Prostate gland (tissue), 2 donors: Measurements from ENCODE around the gene C1GALT1. TPM values are rescaled to one million over a fixed set of nuclear protein-coding genes. Genes with fewer than 3 reads are reported as not detected.

Source experiments
- DNase-seq: peaks from one replicate; pipeline ENCODE4 v3.0.0-alpha.2; 2019; ENCODE audit warnings: low spot score
- H3K27ac ChIP-seq, 2 donors: fragments of 200-600 bp; sonication (generic); 2 replicates each; pipeline ENCODE4 v1.5.1; 2017 to 2019
- H3K27me3 ChIP-seq: fragments of 200-600 bp; sonication (generic); replicated peaks from 2 replicates; pipeline ENCODE4 v1.5.1; 2019; ENCODE audit not compliant: insufficient read depth
- H3K36me3 ChIP-seq, 2 donors: fragments of 200-600 bp; sonication (generic); 1 replicate in 1 of 2; 2 replicates in 1 of 2; pipeline versions ENCODE4 v1.5.1 to v1.8.1; 2017 to 2019
- H3K4me1 ChIP-seq: fragments of 200-600 bp; sonication (generic); replicated peaks from 2 replicates; pipeline ENCODE4 v1.5.1; 2019
- H3K4me3 ChIP-seq, 2 donors: fragments of 200-600 bp; sonication (generic); 2 replicates each; pipeline ENCODE4 v1.5.1; 2017 to 2019
- H3K9me3 ChIP-seq: fragments of 200-600 bp; sonication (generic); 2 replicates; pipeline ENCODE4 v1.5.1; 2017
- POLR2A ChIP-seq: fragments of 450-650 bp; IDR thresholded peaks from one replicate; pipeline ENCODE4 v1.6.1; 2016; ENCODE audit warnings: antibody characterized with exemption, mild to moderate bottlenecking
- POLR2AphosphoS5 ChIP-seq: sonication (generic); formaldehyde crosslinking; IDR thresholded peaks from one replicate; pipeline ENCODE4 v1.6.1; 2017; ENCODE audit warnings: antibody characterized with exemption
- WGBS: methylation state at CpG from one replicate; pipeline ENCODE4 v1.1.5; 2018; 5-methylcytosine and 5-hydroxymethylcytosine counted together
- intact Hi-C: fragments of 100-400 bp; cut with DNase I; formaldehyde crosslinking; loops from one replicate; pipeline ENCODE4 v1.14.2; 2022
- total RNA-seq, 2 donors: library from RNA; depleted of rRNA; stranded (reverse); fragments of >200 nt; gene quantifications; one replicate each; pipeline ENCODE4 v1.1.0, GENCODE V29; 2016
- TF ChIP-seq, protein P1 (sequence below), 4 experiments: fragments of 200-600 bp in 2 of 4; fragments of 450-650 bp in 2 of 4; sonication (generic) in 2 of 4; IDR thresholded peaks; 1 replicate in 3 of 4; 2 replicates in 1 of 4; pipeline ENCODE4 v1.5.1; 2016 to 2019; ENCODE audit warnings: antibody characterized with exemption in 4 of 4, mild to moderate bottlenecking in 2 of 4, moderate library complexity in 2 of 4

C1GALT1 gene
- total RNA-seq, 2 donors from 2014 or later, result 16.1 to 16.8 TPM

DNA sequence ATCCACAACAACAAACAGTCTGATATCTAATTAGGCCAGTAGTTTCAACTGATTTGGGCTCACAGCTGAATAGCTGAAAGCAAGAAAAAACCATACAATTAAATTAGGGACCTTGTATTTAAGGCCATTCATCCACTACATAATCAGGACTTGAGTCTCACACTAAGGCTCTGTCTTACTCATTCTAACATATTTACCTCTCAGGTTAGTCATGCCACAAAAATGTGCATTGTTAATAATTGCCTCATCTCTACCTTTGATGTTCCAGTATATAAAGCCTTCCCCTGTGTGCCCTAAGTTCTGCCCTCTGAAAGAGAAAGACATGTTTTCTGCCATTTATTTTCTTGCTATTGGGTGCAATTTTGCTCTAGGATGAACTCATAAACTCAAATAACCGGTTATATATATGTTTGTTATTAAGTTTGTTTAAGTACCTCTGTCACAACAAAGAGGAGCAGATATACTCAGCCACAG is 5.3 kb upstream of the C1GALT1 start:
- TF ChIP-seq POLR2A (no peak), POLR2AphosphoS5 (no peak)
- TF ChIP-seq, protein P1, sequence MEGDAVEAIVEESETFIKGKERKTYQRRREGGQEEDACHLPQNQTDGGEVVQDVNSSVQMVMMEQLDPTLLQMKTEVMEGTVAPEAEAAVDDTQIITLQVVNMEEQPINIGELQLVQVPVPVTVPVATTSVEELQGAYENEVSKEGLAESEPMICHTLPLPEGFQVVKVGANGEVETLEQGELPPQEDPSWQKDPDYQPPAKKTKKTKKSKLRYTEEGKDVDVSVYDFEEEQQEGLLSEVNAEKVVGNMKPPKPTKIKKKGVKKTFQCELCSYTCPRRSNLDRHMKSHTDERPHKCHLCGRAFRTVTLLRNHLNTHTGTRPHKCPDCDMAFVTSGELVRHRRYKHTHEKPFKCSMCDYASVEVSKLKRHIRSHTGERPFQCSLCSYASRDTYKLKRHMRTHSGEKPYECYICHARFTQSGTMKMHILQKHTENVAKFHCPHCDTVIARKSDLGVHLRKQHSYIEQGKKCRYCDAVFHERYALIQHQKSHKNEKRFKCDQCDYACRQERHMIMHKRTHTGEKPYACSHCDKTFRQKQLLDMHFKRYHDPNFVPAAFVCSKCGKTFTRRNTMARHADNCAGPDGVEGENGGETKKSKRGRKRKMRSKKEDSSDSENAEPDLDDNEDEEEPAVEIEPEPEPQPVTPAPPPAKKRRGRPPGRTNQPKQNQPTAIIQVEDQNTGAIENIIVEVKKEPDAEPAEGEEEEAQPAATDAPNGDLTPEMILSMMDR (IDR thresholded peaks at IDR 0.05), result no peak
- 47% methylated on average over 1 of the region's 1 CpG for WGBS
- no peak for DNase-seq
- intact Hi-C loops, result loop anchor here (5.0 kb wide), 1 partner anchor 460 kb away; no protein-coding TSS in a partner anchor
- H3K4me1 ChIP-seq, result no peaks in the 10 kb centered on the region
- H3K27ac ChIP-seq, result no peak overlapping the region
- no peak overlapping the region for H3K4me3 ChIP-seq
- H3K36me3 ChIP-seq, result no peaks in the 10 kb centered on the region
- H3K27me3 ChIP-seq, result no peaks in the 10 kb centered on the region
- no peaks in the 10 kb centered on the region for H3K9me3 ChIP-seq

DNA sequence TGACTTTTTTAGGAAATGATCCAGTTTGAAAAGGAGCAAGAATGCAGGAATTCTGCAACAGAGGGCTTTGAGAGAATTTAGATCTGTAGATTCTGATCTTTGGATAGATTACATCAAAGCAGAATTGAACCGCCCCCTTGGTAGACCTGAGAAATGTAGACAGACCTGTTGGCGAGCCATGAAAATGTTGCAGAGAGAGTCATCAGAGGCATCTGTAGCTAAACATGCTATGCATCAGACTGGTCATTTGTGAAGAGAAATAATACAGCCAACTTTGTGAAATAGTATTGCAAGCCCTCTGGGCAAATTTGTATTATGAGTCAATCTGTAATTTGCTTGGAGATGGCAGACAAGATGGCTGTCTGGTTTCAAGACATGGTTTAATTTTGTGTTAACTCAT is 4.3 kb upstream of the C1GALT1 start:
- DNase-seq, result no peak
- Histone ChIP-seq H3K27ac (no peak overlapping the region), H3K4me3 (no peak overlapping the region), H3K36me3 (no peaks in the 10 kb centered on the region), H3K27me3 (no peaks in the 10 kb centered on the region), H3K9me3 (no peaks in the 10 kb centered on the region), H3K4me1 (no peaks in the 10 kb centered on the region)
- WGBS, result 66% methylated on average over 2 of the region's 2 CpGs
- intact Hi-C loops, result loop anchor here (5.0 kb wide), 1 partner anchor 459 kb away; no protein-coding TSS in a partner anchor
- TF ChIP-seq, protein P1 (IDR thresholded peaks at IDR 0.05), result no peak
- TF ChIP-seq POLR2AphosphoS5 (no peak), POLR2A (no peak)

DNA sequence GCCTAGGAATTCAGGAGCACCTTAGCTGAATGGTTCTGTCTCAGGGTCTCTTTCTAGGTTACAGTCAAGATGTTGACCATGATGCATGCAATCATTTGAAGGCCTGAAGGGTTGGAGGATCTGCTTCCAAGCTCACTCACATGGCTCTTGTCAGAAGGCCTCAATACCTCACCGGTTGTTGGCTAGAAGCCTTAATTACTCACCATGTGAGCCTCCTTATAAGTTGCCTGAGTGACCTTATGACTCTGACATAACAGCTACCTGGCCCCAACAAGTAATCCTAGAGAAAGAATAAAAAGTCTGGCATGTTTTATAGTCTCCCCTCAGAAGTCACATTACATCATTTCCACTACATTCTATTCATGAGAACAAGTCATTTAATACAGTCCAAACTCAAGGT is 3.4 kb upstream of the C1GALT1 start:
- H3K4me3 ChIP-seq, result no peak overlapping the region
- TF ChIP-seq, protein P1 (IDR thresholded peaks at IDR 0.05), result no peak
- no peak for TF ChIP-seq POLR2A
- no peak for TF ChIP-seq POLR2AphosphoS5
- DNase-seq, result no peak
- no peaks in the 10 kb centered on the region for H3K36me3 ChIP-seq
- H3K4me1 ChIP-seq, result no peaks in the 10 kb centered on the region
- H3K27ac ChIP-seq, result no peak overlapping the region
- intact Hi-C loops, result loop anchor here (5.0 kb wide), 1 partner anchor 458 kb away; no protein-coding TSS in a partner anchor
- H3K9me3 ChIP-seq, result no peaks in the 10 kb centered on the region
- no peaks in the 10 kb centered on the region for H3K27me3 ChIP-seq
- 38% methylated on average over 1 of the region's 1 CpG for WGBS

DNA sequence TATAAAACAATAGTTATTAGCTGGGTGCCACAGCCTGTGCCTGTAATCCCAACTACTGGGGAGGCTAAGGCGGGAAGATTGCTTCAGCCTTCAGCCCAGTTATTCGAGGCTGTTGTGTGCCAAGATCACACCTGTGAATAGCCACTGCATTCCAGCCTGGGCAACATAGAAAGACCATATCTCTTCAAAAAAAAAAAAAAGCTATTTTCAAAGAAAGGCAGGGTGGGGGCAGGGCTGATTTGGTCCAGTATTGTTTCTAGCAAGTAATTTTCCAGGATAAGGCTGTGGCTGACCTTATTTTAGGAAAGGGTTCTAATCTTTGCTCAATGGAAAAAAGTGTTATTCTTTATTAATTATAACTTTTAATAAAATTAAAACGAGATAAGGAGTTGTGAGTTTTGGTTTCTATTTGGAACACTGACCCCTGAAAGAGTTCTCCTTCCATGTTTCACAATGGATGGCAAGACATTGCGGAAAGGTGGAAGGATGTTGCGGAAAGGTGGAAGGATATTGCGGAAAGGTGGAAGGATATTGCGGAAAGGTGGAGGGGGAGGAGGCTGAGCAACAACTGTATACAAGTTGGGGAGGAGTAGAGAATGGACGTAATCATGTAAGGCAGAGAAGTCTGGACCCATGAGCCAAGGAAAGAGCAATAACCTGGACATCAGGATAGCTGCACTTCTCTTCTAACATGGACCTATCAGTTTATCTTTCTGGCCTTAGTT is 1.5 kb upstream of the C1GALT1 start:
- WGBS, result 89% methylated on average over 8 of the region's 8 CpGs
- Histone ChIP-seq H3K4me1 (no peaks in the 10 kb centered on the region), H3K27ac (no peak overlapping the region), H3K27me3 (no peaks in the 10 kb centered on the region), H3K4me3 (no peak overlapping the region), H3K36me3 (no peaks in the 10 kb centered on the region), H3K9me3 (no peaks in the 10 kb centered on the region)
- DNase-seq, result no peak
- TF ChIP-seq POLR2AphosphoS5 (no peak), POLR2A (no peak)
- TF ChIP-seq, protein P1 (IDR thresholded peaks at IDR 0.05), result no peak
- intact Hi-C loops, result loop anchor here (10.0 kb wide), 1 partner anchor 384 kb away; the partner anchor contains the start of gene MIOS
